ENCODE data around the gene CSNK1A1. TPM values are rescaled to one million over a fixed set of nuclear protein-coding genes. Genes with fewer than 3 reads are reported as not detected.
"Not testable (repeated sequence)": the region's sequence is repeated elsewhere in the genome, so short reads cannot be mapped to it uniquely, and the experiment has no call there.

Gene CSNK1A1
- 220 and 262 TPM in 2 replicates for total RNA-seq (2014; rRNA removed; shearing (Covaris generic))

DNA sequence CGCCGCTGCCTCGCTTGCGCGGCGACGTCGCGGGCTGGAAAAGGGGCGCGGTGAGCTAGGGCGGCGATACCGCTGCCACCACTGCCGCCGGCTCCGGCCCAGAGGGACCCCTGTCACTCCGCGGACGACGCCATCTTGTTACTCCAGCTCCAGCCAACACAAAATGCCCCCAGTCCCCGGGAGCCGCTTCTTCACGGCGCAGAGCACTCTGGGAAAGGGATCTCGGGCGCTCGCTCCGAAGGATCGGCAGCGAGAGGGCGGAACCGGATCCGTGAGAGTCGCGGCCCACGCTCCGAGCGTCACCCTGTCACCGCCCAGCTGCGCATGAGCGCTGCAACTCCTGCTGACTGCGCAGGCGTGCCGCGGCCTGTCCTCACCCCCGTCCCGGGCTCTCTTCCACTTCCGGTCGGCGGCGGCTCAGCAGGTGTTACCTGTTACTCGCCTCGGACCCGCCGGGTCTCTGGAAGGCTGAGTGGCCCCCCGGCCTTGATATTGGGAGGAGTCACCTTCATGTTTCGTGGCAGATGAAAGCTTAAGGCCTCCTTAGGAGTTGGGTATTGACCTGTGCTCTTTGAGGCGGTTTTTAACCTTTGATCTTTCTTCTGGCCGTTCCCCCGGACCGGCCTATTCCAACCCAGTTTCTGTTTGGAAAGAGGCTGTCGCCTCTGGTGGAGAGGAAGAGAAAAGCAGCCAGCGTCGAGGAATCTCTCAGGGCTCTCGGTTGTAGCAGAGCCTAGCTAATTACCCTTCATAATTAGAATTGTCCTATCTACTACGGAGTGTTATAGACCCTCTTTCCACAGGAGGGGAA, at the start of gene CSNK1A1:
Gene CSNK1A1 (minus strand): TSS at position 213 of the 811 bp plus-strand sequence. CDS start 475 bp downstream, outside the sequence.
- H3K36me3 ChIP-seq (replicated peaks; ENCODE audit: control insufficient read depth, insufficient read depth, low read length), result peaks cover 10% of the 10 kb centered on the region
- no peaks in the 10 kb centered on the region for H3K27me3 ChIP-seq (ENCODE audit: control insufficient read depth, insufficient read depth, low read length)
- H3K4me3 ChIP-seq (ENCODE audit: insufficient read depth, low read depth, low read length), result peak within 1 kb of the TSS; percentile 99
- peak; percentile 99 for DNase-seq

DNA sequence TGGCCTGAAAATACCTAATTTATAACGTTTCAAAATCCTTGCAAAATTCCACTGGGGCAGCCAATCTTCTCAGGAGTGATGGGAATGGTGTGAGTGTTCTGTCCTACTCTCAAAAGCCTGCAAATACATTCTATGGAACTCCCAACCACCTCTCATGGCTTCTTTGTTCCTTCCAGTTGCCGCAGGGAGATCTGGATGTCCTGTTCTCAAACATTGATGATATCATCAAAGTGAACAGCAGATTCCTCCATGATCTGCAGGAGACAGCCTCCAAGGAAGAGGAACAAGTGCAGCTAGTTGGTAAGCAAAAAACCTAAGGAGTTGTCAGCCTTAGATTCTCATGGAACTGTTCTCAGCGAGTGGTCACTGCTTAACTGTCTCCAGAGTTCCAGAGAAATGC, 49.7 kb upstream of the CSNK1A1 start:
- DNase-seq, result no peak
- Histone ChIP-seq H3K36me3 (replicated peaks; ENCODE audit: control insufficient read depth, insufficient read depth, low read length) (no peaks in the 10 kb centered on the region), H3K4me3 (ENCODE audit: insufficient read depth, low read depth, low read length) (no peak overlapping the region), H3K27me3 (ENCODE audit: control insufficient read depth, insufficient read depth, low read length) (no peaks in the 10 kb centered on the region)

GRCh38 chr5:149599375-149599774, 48.1 kb upstream of the CSNK1A1 start:
- DNase-seq, result no peak
- no peaks in the 10 kb centered on the region for H3K36me3 ChIP-seq (replicated peaks; ENCODE audit: control insufficient read depth, insufficient read depth, low read length)
- H3K27me3 ChIP-seq (ENCODE audit: control insufficient read depth, insufficient read depth, low read length), result no peaks in the 10 kb centered on the region
- H3K4me3 ChIP-seq (ENCODE audit: insufficient read depth, low read depth, low read length), result no peak overlapping the region

- no peaks in the 10 kb centered on the region for H3K36me3 ChIP-seq (replicated peaks; ENCODE audit: control insufficient read depth, insufficient read depth, low read length)
- H3K27me3 ChIP-seq (ENCODE audit: control insufficient read depth, insufficient read depth, low read length), result no peaks in the 10 kb centered on the region
- DNase-seq, result peak; percentile 59
- H3K4me3 ChIP-seq (ENCODE audit: insufficient read depth, low read depth, low read length), result no peak overlapping the region
Observed at GRCh38 chr5:149598966-149599365, 47.7 kb upstream of the CSNK1A1 start.

- H3K27me3 ChIP-seq (ENCODE audit: control insufficient read depth, insufficient read depth, low read length); DNase-seq; H3K36me3 ChIP-seq (replicated peaks; ENCODE audit: control insufficient read depth, insufficient read depth, low read length); H3K4me3 ChIP-seq (ENCODE audit: insufficient read depth, low read depth, low read length): not testable (repeated sequence)
Observed at GRCh38 chr5:149598234-149598633, 47.0 kb upstream of the CSNK1A1 start.

- H3K4me3 ChIP-seq (ENCODE audit: insufficient read depth, low read depth, low read length), result no peak overlapping the region
- no peak for DNase-seq
- no peaks in the 10 kb centered on the region for H3K36me3 ChIP-seq (replicated peaks; ENCODE audit: control insufficient read depth, insufficient read depth, low read length)
- no peaks in the 10 kb centered on the region for H3K27me3 ChIP-seq (ENCODE audit: control insufficient read depth, insufficient read depth, low read length)
Observed at GRCh38 chr5:149597618-149598017, 46.4 kb upstream of the CSNK1A1 start.

DNA sequence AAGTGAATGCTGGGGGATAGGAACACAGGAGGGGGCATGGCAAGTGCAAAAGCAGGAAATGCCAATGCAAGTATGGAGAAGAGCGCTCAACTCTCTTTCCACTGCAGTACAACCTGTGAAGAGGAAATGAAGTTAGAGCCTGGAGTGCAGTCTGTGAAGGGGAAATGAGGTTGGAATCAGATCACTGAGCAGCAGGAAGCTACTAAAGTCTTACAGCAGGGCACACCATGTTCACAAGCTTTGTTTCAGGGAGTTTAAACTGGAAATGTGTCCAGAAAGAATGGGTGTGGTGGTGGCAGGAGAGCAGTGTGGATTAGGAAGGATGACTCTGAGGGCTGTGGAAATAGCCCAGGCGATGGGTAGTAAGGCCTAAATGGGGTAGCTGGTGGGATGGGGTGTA, 45.5 kb upstream of the CSNK1A1 start:
- Histone ChIP-seq H3K36me3 (replicated peaks; ENCODE audit: control insufficient read depth, insufficient read depth, low read length) (no peaks in the 10 kb centered on the region), H3K27me3 (ENCODE audit: control insufficient read depth, insufficient read depth, low read length) (no peaks in the 10 kb centered on the region), H3K4me3 (ENCODE audit: insufficient read depth, low read depth, low read length) (no peak overlapping the region)
- DNase-seq, result no peak

DNA sequence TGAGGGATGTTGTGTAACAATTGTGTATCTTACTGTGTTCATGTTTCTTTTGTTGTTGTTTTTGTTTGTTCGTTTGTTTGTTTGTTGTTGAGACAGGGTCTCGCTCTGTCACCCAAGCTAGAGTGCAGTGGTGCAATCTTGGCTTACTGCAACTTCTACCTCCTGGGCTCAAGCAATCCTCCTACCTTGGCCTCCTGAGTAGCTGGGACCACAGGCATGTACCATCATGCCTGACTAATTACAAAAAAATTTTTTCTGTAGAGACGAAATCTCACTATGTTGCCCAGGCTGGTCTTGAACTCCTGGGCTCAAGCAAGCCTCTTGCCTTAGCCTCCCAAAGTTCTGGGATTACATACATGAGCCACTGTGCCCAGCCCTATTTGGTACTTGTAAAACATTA, 43.9 kb upstream of the CSNK1A1 start:
- H3K36me3 ChIP-seq (replicated peaks; ENCODE audit: control insufficient read depth, insufficient read depth, low read length); DNase-seq; H3K27me3 ChIP-seq (ENCODE audit: control insufficient read depth, insufficient read depth, low read length); H3K4me3 ChIP-seq (ENCODE audit: insufficient read depth, low read depth, low read length): not testable (repeated sequence)

GRCh38 chr5:149594206-149594895, 43.1 kb upstream of the CSNK1A1 start:
- DNase-seq, result no peak
- Histone ChIP-seq H3K27me3 (ENCODE audit: control insufficient read depth, insufficient read depth, low read length) (no peaks in the 10 kb centered on the region), H3K36me3 (replicated peaks; ENCODE audit: control insufficient read depth, insufficient read depth, low read length) (no peaks in the 10 kb centered on the region)

GRCh38 chr5:149593370-149593769, 42.1 kb upstream of the CSNK1A1 start:
- Histone ChIP-seq H3K4me3 (ENCODE audit: insufficient read depth, low read depth, low read length) (no peak overlapping the region), H3K27me3 (ENCODE audit: control insufficient read depth, insufficient read depth, low read length) (no peaks in the 10 kb centered on the region), H3K36me3 (replicated peaks; ENCODE audit: control insufficient read depth, insufficient read depth, low read length) (no peaks in the 10 kb centered on the region)
- DNase-seq, result no peak

More at GRCh38 chr5:149594206-149594895, 43.1 kb upstream of the CSNK1A1 start:
- H3K4me3 ChIP-seq (ENCODE audit: insufficient read depth, low read depth, low read length), result no peak overlapping the region

DNA sequence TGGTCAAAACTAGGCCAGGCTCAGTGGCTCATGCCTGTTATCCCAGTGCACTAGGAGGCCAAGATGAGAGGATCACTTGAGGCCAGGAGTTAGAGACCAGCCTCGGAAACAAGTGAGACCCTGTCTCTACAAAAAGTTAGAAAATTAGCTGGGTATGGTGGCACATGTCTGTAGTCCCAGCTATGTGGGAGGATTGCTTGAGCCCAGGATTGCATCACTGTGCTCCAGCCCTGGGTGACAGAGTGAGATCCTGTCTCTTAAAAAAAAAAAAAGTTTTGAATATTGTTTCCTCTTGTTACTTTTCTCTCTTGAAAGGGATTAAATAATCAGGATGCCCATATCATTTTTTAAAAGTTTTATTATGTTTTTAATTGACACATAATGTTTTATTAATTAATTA, 37.7 kb upstream of the CSNK1A1 start:
- Histone ChIP-seq H3K27me3 (ENCODE audit: control insufficient read depth, insufficient read depth, low read length) (no peaks in the 10 kb centered on the region), H3K4me3 (ENCODE audit: insufficient read depth, low read depth, low read length) (no peak overlapping the region), H3K36me3 (replicated peaks; ENCODE audit: control insufficient read depth, insufficient read depth, low read length) (no peaks in the 10 kb centered on the region)
- DNase-seq, result no peak

- Histone ChIP-seq H3K27me3 (ENCODE audit: control insufficient read depth, insufficient read depth, low read length) (peaks cover 2% of the 10 kb centered on the region; the same call in 1 of the 2 replicates), H3K36me3 (replicated peaks; ENCODE audit: control insufficient read depth, insufficient read depth, low read length) (no peaks in the 10 kb centered on the region), H3K4me3 (ENCODE audit: insufficient read depth, low read depth, low read length) (no peak overlapping the region)
- DNase-seq, result no peak
Observed at GRCh38 chr5:149586708-149587318, 35.6 kb upstream of the CSNK1A1 start.

GRCh38 chr5:149585910-149586309, 34.7 kb upstream of the CSNK1A1 start:
- Histone ChIP-seq H3K36me3 (replicated peaks; ENCODE audit: control insufficient read depth, insufficient read depth, low read length) (no peaks in the 10 kb centered on the region), H3K4me3 (ENCODE audit: insufficient read depth, low read depth, low read length) (no peak overlapping the region), H3K27me3 (ENCODE audit: control insufficient read depth, insufficient read depth, low read length) (peaks cover 10% of the 10 kb centered on the region)
- no peak for DNase-seq

GRCh38 chr5:149584121-149584520, 32.9 kb upstream of the CSNK1A1 start:
- no peak for DNase-seq
- Histone ChIP-seq H3K36me3 (replicated peaks; ENCODE audit: control insufficient read depth, insufficient read depth, low read length) (no peaks in the 10 kb centered on the region), H3K4me3 (ENCODE audit: insufficient read depth, low read depth, low read length) (no peak overlapping the region), H3K27me3 (ENCODE audit: control insufficient read depth, insufficient read depth, low read length) (peaks cover 17% of the 10 kb centered on the region)

DNA sequence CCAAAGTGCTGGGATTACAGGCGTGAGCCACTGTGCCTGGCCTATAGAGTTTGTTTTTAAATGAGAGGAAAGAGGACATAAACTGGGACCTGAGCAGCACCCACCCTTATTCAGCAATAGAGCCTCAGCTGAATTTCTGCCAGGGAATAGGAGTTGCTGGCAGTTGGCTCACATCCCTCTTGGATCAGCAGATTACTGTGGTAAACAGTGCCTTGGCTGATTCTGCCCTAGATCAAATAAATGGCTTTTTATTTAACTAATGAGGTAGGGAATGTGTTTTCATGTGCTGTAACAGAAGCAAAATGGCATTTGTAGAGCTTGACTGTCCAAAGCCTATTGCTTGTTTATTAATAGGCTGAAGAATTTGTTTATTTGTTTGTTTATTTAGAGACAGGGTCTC, 32.2 kb upstream of the CSNK1A1 start:
- H3K4me3 ChIP-seq (ENCODE audit: insufficient read depth, low read depth, low read length), result no peak overlapping the region
- H3K27me3 ChIP-seq (ENCODE audit: control insufficient read depth, insufficient read depth, low read length), result peaks cover 17% of the 10 kb centered on the region
- H3K36me3 ChIP-seq (replicated peaks; ENCODE audit: control insufficient read depth, insufficient read depth, low read length), result no peaks in the 10 kb centered on the region
- no peak for DNase-seq

Data from H7 (cell line).